ENCODE results near the gene TLCD3B.

The TLCD3B gene

GRCh38 chr16:30007378-30007895 is 23.6 kb downstream of the TLCD3B start:
- no peak overlapping the region for H3K27ac ChIP-seq (replicated peaks)

GRCh38 chr16:30006659-30007377 is 24.3 kb downstream of the TLCD3B start:
- DNase-seq (ENCODE audit: low read depth in 1 of 2, low spot score in 1 of 2): no peak
- TF ChIP-seq GABPA (IDR thresholded peaks at IDR 0.05; ENCODE audit: low read depth): no peak
- no peak for TF ChIP-seq POLR2AphosphoS5 (IDR thresholded peaks at IDR 0.05; ENCODE audit: low read depth)
- TF ChIP-seq REST (IDR thresholded peaks at IDR 0.05; ENCODE audit: insufficient replicate concordance, low read depth): no peak
- TF ChIP-seq SPI1 (IDR thresholded peaks at IDR 0.05; ENCODE audit: borderline replicate concordance, low read depth): no peak
- no peak for TF ChIP-seq CTCF (IDR thresholded peaks at IDR 0.05; ENCODE audit: insufficient read depth, low read length)
- no peaks in the 10 kb centered on the region for H3K27me3 ChIP-seq (ENCODE audit: insufficient read depth, poor library complexity, severe bottlenecking)
- no peak overlapping the region for H3K4me3 ChIP-seq (replicated peaks; ENCODE audit: insufficient read depth, low read length)
- H3K27ac ChIP-seq (replicated peaks): no peak overlapping the region

More at GRCh38 chr16:30007378-30007895, 23.6 kb downstream of the TLCD3B start:
- TF ChIP-seq SPI1 (IDR thresholded peaks at IDR 0.05; ENCODE audit: borderline replicate concordance, low read depth) (no peak), GABPA (IDR thresholded peaks at IDR 0.05; ENCODE audit: low read depth) (no peak)
- no peaks in the 10 kb centered on the region for H3K27me3 ChIP-seq (ENCODE audit: insufficient read depth, poor library complexity, severe bottlenecking)
- H3K4me3 ChIP-seq (replicated peaks; ENCODE audit: insufficient read depth, low read length): no peak overlapping the region
- no peak for DNase-seq (ENCODE audit: low read depth in 1 of 2, low spot score in 1 of 2)

GRCh38 chr16:30006095-30006473 is 25.0 kb downstream of the TLCD3B start:
- TF ChIP-seq REST (IDR thresholded peaks at IDR 0.05; ENCODE audit: insufficient replicate concordance, low read depth) (no peak), GABPA (IDR thresholded peaks at IDR 0.05; ENCODE audit: low read depth) (no peak), CTCF (IDR thresholded peaks at IDR 0.05; ENCODE audit: insufficient read depth, low read length) (no peak), SPI1 (IDR thresholded peaks at IDR 0.05; ENCODE audit: borderline replicate concordance, low read depth) (no peak), POLR2AphosphoS5 (IDR thresholded peaks at IDR 0.05; ENCODE audit: low read depth) (no peak)
- no peak for DNase-seq (ENCODE audit: low read depth in 1 of 2, low spot score in 1 of 2)

GRCh38 chr16:30005341-30006094 is 25.6 kb downstream of the TLCD3B start:
- TF ChIP-seq GABPA (IDR thresholded peaks at IDR 0.05; ENCODE audit: low read depth): no peak
- TF ChIP-seq SPI1 (IDR thresholded peaks at IDR 0.05; ENCODE audit: borderline replicate concordance, low read depth): no peak
- no peak for TF ChIP-seq REST (IDR thresholded peaks at IDR 0.05; ENCODE audit: insufficient replicate concordance, low read depth)
- TF ChIP-seq POLR2AphosphoS5 (IDR thresholded peaks at IDR 0.05; ENCODE audit: low read depth): no peak
- TF ChIP-seq CTCF (IDR thresholded peaks at IDR 0.05; ENCODE audit: insufficient read depth, low read length): peak; percentile 73
- H3K27ac ChIP-seq (replicated peaks): no peak overlapping the region
- DNase-seq (ENCODE audit: low read depth in 1 of 2, low spot score in 1 of 2): peak in 1 of 2 experiments; percentile 35
- no peaks in the 10 kb centered on the region for H3K27me3 ChIP-seq (ENCODE audit: insufficient read depth, poor library complexity, severe bottlenecking)
- H3K4me3 ChIP-seq (replicated peaks; ENCODE audit: insufficient read depth, low read length): no peak overlapping the region

More at GRCh38 chr16:30006095-30006473, 25.0 kb downstream of the TLCD3B start:
- Histone ChIP-seq H3K27me3 (ENCODE audit: insufficient read depth, poor library complexity, severe bottlenecking) (no peaks in the 10 kb centered on the region), H3K4me3 (replicated peaks; ENCODE audit: insufficient read depth, low read length) (no peak overlapping the region), H3K27ac (replicated peaks) (no peak overlapping the region)

Measured in HL-60 (cell line).